Prostate gland (tissue), 2 donors: ENCODE measurements around the gene UBC.
A peak's percentile ranks its signal among the peaks of the same experiment; 100 is the strongest.

Experiments used
- POLR2A ChIP-seq: fragments of 450-650 bp; IDR thresholded peaks from one replicate; pipeline ENCODE4 v1.6.1; 2016; ENCODE audit warnings: antibody characterized with exemption, mild to moderate bottlenecking
- POLR2AphosphoS5 ChIP-seq: sonication (generic); formaldehyde crosslinking; IDR thresholded peaks from one replicate; pipeline ENCODE4 v1.6.1; 2017; ENCODE audit warnings: antibody characterized with exemption
- TF ChIP-seq, protein P1 (sequence below), 4 experiments: fragments of 200-600 bp in 2 of 4; fragments of 450-650 bp in 2 of 4; sonication (generic) in 2 of 4; IDR thresholded peaks; 1 replicate in 3 of 4; 2 replicates in 1 of 4; pipeline ENCODE4 v1.5.1; 2016 to 2019; ENCODE audit warnings: antibody characterized with exemption in 4 of 4, mild to moderate bottlenecking in 2 of 4, moderate library complexity in 2 of 4

DNA sequence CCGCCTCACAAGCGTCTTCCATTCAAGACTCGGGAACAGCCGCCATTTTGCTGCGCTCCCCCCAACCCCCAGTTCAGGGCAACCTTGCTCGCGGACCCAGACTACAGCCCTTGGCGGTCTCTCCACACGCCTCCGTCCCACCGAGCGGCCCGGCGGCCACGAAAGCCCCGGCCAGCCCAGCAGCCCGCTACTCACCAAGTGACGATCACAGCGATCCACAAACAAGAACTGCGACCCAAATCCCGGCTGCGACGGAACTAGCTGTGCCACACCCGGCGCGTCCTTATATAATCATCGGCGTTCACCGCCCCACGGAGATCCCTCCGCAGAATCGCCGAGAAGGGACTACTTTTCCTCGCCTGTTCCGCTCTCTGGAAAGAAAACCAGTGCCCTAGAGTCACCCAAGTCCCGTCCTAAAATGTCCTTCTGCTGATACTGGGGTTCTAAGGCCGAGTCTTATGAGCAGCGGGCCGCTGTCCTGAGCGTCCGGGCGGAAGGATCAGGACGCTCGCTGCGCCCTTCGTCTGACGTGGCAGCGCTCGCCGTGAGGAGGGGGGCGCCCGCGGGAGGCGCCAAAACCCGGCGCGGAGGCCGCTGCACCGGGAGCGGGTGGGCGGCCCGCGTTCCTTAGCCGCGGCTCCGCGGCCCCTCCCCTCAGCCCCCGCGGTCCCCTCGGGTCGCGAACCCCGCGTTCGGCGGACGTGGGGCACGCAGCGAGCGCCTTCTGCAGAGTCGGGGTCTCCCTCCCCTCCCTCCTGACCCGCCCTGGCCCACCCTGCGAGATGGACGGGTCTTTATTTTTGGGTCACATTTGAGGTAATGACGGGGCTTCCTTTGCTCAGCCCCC is at the start of gene UBC:
- TF ChIP-seq, protein P1, sequence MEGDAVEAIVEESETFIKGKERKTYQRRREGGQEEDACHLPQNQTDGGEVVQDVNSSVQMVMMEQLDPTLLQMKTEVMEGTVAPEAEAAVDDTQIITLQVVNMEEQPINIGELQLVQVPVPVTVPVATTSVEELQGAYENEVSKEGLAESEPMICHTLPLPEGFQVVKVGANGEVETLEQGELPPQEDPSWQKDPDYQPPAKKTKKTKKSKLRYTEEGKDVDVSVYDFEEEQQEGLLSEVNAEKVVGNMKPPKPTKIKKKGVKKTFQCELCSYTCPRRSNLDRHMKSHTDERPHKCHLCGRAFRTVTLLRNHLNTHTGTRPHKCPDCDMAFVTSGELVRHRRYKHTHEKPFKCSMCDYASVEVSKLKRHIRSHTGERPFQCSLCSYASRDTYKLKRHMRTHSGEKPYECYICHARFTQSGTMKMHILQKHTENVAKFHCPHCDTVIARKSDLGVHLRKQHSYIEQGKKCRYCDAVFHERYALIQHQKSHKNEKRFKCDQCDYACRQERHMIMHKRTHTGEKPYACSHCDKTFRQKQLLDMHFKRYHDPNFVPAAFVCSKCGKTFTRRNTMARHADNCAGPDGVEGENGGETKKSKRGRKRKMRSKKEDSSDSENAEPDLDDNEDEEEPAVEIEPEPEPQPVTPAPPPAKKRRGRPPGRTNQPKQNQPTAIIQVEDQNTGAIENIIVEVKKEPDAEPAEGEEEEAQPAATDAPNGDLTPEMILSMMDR (IDR thresholded peaks at IDR 0.05): peak in 1 of 4 experiments; percentile 15
- TF ChIP-seq POLR2A (peak; percentile 99), POLR2AphosphoS5 (peak; percentile 97)
